ENCODE results near the gene MYO5C. TPM values are rescaled to one million over a fixed set of nuclear protein-coding genes. Genes with fewer than 3 reads are reported as not detected.

Gene MYO5C
- total and polyA plus RNA-seq, 12 donors: 0.81 to 10.7 (median 2.5) TPM

DNA sequence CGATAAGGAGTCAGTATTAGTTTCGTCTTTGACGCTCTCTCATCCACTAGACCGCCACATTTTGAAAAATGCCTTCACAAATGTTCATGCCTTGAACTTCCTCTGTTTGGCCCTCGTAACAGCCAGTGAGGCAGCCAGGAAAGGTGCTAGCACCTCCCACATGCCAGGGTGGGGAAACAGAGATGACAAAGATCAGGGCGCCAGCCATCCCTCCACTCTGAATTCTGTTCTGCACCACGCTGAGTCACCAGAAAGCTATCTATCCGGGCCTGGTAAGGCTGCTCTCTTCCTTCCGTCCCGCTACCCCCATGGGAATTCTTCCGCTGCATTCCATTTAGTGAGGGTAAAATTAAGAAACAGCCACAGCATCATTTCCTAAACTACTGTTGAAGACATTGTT is 151.7 kb downstream of the MYO5C start:
- WGBS, 4 donors: 71 to 84% (median 80%) methylated on average over 11 of the region's 11 CpGs
- Histone ChIP-seq H3K4me1 (replicated peaks in 1 of 2) (no peaks in the 10 kb centered on the region), H3K36me3 (replicated peaks in 1 of 2) (no peaks in the 10 kb centered on the region), H3K9me3 (replicated peaks in 1 of 3) (no peaks in the 10 kb centered on the region), H3K4me3 (no peak overlapping the region), H3K27me3 (no peaks in the 10 kb centered on the region), H3K27ac (peak overlapping the region in 1 of 5 donors; percentile 35)
- DNase-seq: peak in 2 of 7 donors; percentile 30 to 39
- TF ChIP-seq POLR2A (IDR thresholded peaks at IDR 0.05): no peak
- no peak for TF ChIP-seq CTCF (IDR thresholded peaks at IDR 0.05)
- intact Hi-C loops (cut with DNase I): no loop called here

MicroRNAs encoded within 50 kb of the gene (microRNA counts, 767-probe panel; counts per million panel counts)
- 0 counts per million in 2 donors for microRNA hsa-miR-1266

Small RNA genes lying within 50 kb of the gene (microRNA-seq; reads per million reads assigned to microRNA genes)
- 0 to 0.45 (median 0.38) reads per million in 3 donors for gene MIR1266

Small RNA genes lying within 50 kb of the gene (small RNA-seq; reads per million reads assigned to genes)
- 0 to 0.12 reads per million in 2 donors for gene MIR1266
- gene RF00019: 0 reads per million in 2 donors

Other genes starting within 250 kb of the MYO5C start
- gene BCL2L10, start 183.0 kb downstream of the MYO5C start, total RNA-seq: 1 to 10 TPM in 7 of 9 donors, under 1 TPM in 2; 0.50 to 9.9 (median 3.2) TPM
- 1 to 10 TPM; 2.0 to 2.5 (median 2.0) TPM for gene BCL2L10, start 183.0 kb downstream of the MYO5C start, polyA plus RNA-seq
- gene GNB5, start 104.4 kb downstream of the MYO5C start, total RNA-seq: 10 to 100 TPM in 8 of 9 donors, 1 to 10 TPM in 1; 2.8 to 60.7 (median 20.3) TPM
- gene GNB5, start 104.4 kb downstream of the MYO5C start, polyA plus RNA-seq: 10 to 100 TPM; 10.1 to 19.5 (median 11.2) TPM
- 10 to 100 TPM; 14.5 to 57.5 (median 42.5) TPM for gene MYO5A, start 233.1 kb upstream of the MYO5C start, total RNA-seq
- gene MYO5A, start 233.1 kb upstream of the MYO5C start, polyA plus RNA-seq: 10 to 100 TPM in 2 of 3 donors, 1 to 10 TPM in 1; 6.3 to 22.2 (median 11.4) TPM

Data from adrenal gland (tissue), 12 donors.